NCI-H1092 (cell line): ENCODE measurements around the gene EMID1.
"Not testable (repeated sequence)": the region's sequence is repeated elsewhere in the genome, so short reads cannot be mapped to it uniquely, and the experiment has no call there.

ENCODE experiments used
- DNase-seq: peaks from one replicate; lab custom pipeline; 2025; lab: John Stamatoyannopoulos, UW

The EMID1 gene

DNA sequence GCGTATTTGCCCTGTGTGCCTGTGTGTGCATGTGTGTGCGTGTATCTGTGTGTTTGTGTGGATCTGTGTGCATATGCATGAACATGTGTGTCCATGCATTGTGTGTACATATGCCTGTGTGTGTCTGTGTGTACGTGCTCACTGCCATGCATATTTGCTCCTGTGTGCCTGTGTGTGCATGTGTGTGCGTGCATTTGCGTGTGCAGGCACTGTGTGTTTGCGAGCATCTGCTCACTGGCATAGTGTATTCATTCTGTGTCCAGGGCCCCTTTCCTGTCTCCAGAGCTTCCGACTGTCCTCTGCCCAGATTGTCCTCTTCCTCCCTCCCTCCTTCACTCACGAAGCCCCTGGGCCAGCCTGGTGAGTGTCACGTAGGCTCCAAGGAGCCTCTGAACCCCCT lies 5.8 kb downstream of the EMID1 start:
- no peak for DNase-seq

GRCh38 chr22:29212743-29213142 lies 7.0 kb downstream of the EMID1 start:
- no peak for DNase-seq

DNA sequence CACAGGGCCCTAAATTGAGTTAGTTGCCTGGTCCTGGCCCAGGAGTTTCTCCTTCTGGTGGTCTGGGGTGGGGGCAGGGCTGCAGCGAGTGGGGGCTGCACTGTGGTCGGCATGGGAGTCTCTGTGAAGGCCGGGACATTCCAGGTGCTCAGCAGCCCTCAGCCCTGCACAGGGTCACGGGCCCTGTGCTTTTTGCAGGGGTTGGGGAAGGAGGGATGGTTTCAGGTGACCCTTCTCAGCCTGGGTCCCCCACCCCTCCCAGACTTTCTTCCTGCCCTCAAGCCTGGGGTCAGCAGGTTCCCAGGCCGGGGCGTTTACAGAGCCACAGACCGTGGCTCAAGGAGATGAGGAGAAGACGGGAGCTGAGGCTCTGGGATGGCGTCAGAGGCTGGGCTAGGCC lies 7.8 kb downstream of the EMID1 start:
- DNase-seq: no peak

DNA sequence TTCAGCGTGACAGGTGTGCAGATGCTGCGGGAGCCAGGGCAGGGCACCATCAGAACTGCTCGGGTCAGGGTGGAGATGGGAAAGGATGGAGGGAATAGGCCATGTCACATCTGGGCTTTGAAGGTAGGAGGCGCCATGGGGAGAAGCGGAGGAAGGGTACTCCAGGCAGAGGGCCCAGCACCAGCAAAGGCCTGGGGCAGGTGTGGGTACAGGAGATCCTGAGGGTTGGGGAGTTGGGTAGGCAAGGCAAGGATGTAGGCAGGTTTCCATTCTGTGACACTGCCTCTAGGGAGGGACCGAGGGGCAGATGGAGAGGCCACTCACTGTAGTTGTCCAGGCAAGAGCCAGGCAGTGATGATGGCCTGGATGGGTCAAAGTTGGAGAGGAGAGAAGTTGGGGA lies 8.5 kb downstream of the EMID1 start:
- no peak for DNase-seq

GRCh38 chr22:29215012-29215860 lies 9.5 kb downstream of the EMID1 start:
- DNase-seq: no peak

- no peak for DNase-seq
Measured at GRCh38 chr22:29216011-29216872, 10.5 kb downstream of the EMID1 start.

GRCh38 chr22:29216873-29217666 lies 11.4 kb downstream of the EMID1 start:
- DNase-seq: no peak

DNA sequence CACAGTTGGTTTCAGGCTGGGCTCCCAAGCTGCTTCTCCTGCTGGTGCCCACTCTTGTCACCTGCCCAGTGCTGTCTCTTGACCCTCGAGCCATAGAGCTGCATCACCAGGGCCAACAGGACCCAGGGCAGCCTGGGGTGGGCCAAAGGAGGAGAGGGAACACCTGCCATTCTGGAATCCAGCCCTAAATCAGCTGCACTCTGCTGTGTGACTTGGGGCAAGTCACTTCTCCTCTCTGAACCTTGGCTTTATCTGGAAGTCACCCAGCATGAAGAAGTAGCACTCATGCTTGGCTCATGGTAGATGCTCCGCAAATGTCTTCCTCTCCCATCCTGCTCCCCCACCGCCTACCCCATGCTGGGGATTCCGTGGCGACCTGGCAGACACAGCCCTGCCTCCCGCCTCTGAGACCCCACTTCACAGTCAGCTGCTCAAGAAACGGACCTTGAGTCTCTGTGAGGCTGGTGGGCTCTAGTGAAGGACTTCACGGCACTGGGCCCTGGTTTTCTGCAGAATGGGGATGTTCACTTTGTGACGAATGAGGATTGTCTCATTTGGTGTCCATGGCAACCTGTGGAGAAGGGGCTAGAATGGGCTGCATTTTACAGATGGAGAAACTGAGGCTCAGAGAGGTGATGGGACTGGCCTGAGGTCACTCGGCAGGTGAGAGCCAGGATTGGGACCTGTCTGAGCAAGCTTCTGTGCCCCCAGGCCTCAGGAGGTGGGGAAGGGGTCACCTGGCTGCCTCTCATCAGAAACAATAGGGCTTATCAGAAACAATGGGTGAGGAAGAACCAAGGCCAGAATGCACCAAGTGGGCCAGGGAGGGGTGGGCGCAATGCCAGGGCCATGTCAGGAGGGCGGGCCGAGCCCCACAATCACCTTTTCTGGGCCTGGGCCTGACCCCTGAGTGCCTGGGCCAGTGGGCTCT lies 12.4 kb downstream of the EMID1 start:
- DNase-seq: no peak

GRCh38 chr22:29218758-29219408 lies 13.2 kb downstream of the EMID1 start:
- no peak for DNase-seq

DNA sequence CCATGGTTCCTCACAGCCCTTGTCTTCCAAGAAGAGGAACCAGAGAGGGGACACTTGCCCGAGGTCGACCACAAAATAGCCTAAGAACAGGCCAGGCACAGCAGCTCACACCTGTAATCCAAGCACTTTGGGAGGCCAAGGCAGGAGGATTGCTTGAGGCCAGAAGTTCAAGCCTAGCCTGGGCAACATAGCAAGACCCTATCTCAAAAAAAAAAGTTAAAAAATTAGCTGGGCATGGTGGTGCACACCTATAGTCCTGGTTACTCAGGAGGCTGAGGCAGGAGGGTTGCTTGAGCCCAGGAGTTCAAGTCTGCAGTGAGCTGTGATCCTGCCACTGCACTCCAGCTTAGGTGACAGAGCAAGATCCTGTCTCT lies 13.7 kb downstream of the EMID1 start:
- DNase-seq: not testable (repeated sequence)

- DNase-seq: no peak
Measured at GRCh38 chr22:29219881-29220670, 14.4 kb downstream of the EMID1 start.

- DNase-seq: no peak
Measured at GRCh38 chr22:29224121-29224858, 18.6 kb downstream of the EMID1 start.

GRCh38 chr22:29224859-29225410 lies 19.2 kb downstream of the EMID1 start:
- no peak for DNase-seq

DNA sequence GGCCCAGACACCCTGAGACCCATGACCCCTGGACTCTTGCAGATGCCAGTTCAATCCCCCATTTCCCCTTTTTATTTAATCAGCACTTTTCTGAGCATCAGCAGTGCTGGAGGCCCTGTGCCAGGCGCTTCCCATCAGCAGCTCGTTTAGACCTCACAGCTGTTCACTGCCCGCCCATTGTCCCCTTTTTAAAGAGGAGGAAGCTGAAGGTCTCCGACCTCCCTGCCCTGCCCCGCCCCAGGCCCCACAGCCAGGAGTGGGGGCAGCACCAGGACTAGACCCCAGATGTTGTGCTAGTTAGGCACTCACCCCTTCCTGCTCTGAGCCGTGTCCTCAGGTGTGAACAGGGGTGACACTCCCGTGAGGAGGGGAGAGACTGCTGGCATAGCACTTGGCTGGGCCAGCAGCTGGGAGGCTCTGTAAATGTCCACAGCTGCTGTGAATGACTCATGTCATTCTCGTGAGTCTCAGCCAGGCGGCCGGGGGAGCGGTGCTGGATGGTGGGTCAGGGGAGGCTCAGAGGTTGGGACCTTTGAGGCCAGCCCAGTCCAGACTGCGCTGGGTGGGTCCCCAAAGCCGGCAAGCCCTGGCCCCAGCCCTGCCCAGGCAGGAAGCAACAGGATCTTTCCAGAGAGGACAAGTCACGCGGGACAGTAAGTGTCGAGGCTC lies 19.9 kb downstream of the EMID1 start:
- peak; percentile 38 for DNase-seq

GRCh38 chr22:29226351-29226981 lies 20.8 kb downstream of the EMID1 start:
- DNase-seq: no peak

DNA sequence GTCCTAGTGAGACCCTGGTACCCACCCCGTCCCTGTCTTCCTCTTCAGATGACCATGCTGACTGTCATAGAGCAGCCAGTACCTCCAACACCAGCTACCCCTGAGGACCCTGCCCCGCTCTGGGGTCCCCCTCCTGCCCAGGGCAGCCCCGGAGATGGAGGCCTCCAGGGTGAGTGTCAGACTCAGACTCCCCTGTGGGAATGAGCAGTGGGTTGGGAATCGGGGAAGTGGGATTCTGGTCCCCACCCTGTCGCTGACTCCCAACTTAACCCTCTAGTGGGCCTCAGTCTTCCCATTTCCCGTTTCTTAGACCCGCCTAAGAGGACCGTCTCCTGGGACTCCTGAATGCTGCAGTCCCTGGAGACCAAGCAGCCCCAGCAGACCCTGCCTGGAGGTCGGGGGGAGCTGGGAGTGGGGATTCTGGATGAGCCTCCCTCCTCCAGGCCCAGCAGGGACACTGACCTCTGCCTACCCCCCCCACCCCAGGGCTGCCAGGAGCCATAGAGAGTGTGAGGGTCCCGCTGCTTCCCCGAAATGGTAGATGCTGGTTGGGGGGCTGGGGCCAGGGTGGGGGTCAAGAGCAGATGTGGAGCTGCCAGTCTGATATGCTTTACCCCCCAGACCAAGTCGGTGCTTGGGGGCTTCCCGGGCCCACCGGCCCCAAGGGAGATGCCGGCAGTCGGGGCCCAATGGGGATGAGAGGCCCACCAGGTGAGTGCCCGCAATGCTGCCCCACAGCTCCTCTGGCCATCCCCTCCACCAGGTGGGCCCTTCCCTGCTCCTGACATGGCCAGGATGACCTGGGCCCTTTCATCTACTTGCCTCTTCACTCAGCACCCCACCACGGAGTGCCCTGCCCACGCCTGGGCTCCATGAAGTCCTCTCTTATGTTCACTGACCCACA lies 25.5 kb downstream of the EMID1 start:
- DNase-seq: no peak
